ENCODE data around the gene APOL1. TPM values are rescaled to one million over a fixed set of nuclear protein-coding genes. Genes with fewer than 3 reads are reported as not detected.
"Not testable (repeated sequence)": the region's sequence is repeated elsewhere in the genome, so short reads cannot be mapped to it uniquely, and the experiment has no call there.

The APOL1 gene
- total RNA-seq, 6 donors from 2014 or later, result 31.9 to 90.5 (median 52.0) TPM

DNA sequence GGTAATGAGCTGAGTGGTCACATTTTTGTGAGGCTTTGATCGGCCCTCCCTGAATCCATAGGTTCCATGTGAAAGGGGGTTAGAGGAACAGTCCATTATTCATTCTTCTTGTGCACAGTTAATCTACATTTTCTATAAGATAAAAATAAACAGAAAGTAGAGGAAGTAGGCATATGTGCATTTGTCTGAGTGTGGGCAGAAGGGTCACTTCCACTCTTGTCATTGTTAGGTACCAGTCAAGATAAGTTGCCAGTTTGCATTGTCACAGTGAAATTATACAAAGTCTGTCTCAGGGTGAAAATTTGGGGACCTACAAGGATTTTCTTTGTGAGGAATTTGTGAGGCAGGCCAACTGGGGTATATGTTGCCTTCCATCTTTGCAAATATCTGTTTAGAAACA is 46.7 kb upstream of the APOL1 start:
- Histone ChIP-seq H3K27me3 (no peaks in the 10 kb centered on the region), H3K4me1 (peaks cover 19 to 25% (median 24%) of the 10 kb centered on the region in 4 donors), H3K9me3 (no peaks in the 10 kb centered on the region), H3K36me3 (no peaks in the 10 kb centered on the region), H3K4me3 (no peak overlapping the region), H3K27ac (no peak overlapping the region)
- DNase-seq (no peak), ATAC-seq (ENCODE audit: low FRiP score in 2 of 2) (no peak)
- WGBS, 2 donors, result 96% methylated on average over 1 of the region's 1 CpG
- no peak for TF ChIP-seq POLR2A (IDR thresholded peaks at IDR 0.05)
- TF ChIP-seq EP300 (IDR thresholded peaks at IDR 0.05), result no peak
- no peak for TF ChIP-seq POLR2AphosphoS5 (IDR thresholded peaks at IDR 0.05)
- TF ChIP-seq, protein P1, sequence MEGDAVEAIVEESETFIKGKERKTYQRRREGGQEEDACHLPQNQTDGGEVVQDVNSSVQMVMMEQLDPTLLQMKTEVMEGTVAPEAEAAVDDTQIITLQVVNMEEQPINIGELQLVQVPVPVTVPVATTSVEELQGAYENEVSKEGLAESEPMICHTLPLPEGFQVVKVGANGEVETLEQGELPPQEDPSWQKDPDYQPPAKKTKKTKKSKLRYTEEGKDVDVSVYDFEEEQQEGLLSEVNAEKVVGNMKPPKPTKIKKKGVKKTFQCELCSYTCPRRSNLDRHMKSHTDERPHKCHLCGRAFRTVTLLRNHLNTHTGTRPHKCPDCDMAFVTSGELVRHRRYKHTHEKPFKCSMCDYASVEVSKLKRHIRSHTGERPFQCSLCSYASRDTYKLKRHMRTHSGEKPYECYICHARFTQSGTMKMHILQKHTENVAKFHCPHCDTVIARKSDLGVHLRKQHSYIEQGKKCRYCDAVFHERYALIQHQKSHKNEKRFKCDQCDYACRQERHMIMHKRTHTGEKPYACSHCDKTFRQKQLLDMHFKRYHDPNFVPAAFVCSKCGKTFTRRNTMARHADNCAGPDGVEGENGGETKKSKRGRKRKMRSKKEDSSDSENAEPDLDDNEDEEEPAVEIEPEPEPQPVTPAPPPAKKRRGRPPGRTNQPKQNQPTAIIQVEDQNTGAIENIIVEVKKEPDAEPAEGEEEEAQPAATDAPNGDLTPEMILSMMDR (IDR thresholded peaks at IDR 0.05), result no peak

DNA sequence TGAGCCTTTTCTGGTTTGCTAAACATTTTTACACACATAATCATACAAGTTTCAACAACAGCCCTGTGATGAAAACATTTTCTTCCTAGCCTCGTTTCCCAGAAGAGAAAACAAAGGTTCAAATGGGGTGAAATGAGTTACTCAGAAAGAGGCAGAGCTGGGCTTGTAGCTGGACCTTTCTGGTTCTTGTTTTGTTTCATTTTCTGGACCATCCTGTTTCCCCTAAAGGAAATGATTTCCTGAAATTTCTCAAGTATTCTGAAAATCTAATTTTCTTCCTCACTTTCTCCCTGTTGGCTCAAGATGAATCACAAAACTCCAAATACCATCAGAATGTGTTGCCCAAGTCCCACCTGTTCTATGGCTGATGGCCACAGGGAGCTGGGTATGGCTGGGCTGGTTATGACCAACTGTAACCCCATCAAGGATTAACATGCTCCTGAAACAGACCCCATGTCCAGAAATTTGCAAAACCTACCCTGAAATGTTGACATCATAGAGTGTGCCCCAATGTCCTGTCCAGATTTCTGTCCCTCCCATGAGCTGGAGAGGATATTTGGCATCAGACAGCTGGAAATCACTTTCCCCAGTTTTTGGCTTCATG is 44.7 kb upstream of the APOL1 start:
- H3K36me3 ChIP-seq, result no peaks in the 10 kb centered on the region
- no peaks in the 10 kb centered on the region for H3K9me3 ChIP-seq
- no peaks in the 10 kb centered on the region for H3K27me3 ChIP-seq
- H3K4me3 ChIP-seq, result no peak overlapping the region
- DNase-seq (no peak), ATAC-seq (ENCODE audit: low FRiP score in 2 of 2) (no peak)
- WGBS, 2 donors, result 22 to 29% methylated on average over 1 of the region's 1 CpG
- no peak for TF ChIP-seq EP300 (IDR thresholded peaks at IDR 0.05)
- no peak for TF ChIP-seq POLR2AphosphoS5 (IDR thresholded peaks at IDR 0.05)
- no peak for TF ChIP-seq POLR2A (IDR thresholded peaks at IDR 0.05)
- TF ChIP-seq, protein P1 (IDR thresholded peaks at IDR 0.05), result no peak
- peaks cover 18 to 24% (median 23%) of the 10 kb centered on the region in 4 donors for H3K4me1 ChIP-seq
- H3K27ac ChIP-seq, result no peak overlapping the region

DNA sequence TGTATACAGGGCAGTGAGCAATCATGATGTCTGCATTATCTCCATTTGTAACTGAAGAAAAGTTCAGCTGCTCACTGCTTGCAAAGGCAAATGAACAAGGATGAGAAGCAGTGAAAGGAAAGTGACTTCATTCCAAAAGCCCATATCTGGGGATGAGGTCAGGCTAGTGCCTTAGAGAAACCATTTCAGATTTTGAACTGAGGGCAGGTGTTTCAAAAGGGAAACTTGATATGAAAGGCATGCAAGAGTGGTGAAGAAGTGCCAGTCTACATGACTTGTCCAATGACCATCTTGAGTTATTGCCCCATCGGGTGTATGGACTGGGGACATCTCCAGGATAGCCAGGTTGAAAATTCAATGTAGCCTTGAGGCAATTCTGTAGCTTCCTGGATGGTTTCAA is 44.0 kb upstream of the APOL1 start:
- Histone ChIP-seq H3K36me3 (no peaks in the 10 kb centered on the region), H3K9me3 (no peaks in the 10 kb centered on the region), H3K4me3 (no peak overlapping the region), H3K27ac (no peak overlapping the region), H3K4me1 (peaks cover 18 to 30% (median 22%) of the 10 kb centered on the region in 4 donors), H3K27me3 (no peaks in the 10 kb centered on the region)
- WGBS, 2 donors, result 89 to 94% methylated on average over 1 of the region's 1 CpG
- no peak for ATAC-seq (ENCODE audit: low FRiP score in 2 of 2)
- TF ChIP-seq EP300 (IDR thresholded peaks at IDR 0.05), result no peak
- TF ChIP-seq, protein P1 (IDR thresholded peaks at IDR 0.05), result no peak
- TF ChIP-seq POLR2A (IDR thresholded peaks at IDR 0.05), result no peak
- no peak for TF ChIP-seq POLR2AphosphoS5 (IDR thresholded peaks at IDR 0.05)
- DNase-seq, result no peak

DNA sequence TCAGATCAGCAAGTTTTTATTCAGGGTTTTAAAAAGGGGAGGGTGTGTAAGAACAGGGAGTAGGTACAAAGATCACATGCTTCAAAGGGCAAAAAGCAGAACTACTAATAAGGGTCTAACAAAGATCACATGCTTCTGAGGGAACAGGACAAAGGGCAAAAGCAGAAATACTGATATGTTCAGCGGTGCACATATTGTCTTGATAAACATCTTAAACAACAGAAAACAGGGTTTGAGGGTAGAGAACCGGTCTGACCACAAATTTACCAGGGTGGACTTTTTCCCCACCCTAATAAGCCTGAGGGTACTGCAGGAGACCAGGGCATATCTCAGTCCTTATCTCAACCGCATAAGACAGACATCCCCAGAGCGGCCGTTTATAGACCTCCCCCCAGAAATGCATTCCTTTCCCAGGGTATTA is 43.4 kb upstream of the APOL1 start:
- not testable (repeated sequence) for H3K4me3 ChIP-seq; H3K36me3 ChIP-seq; H3K9me3 ChIP-seq; H3K27me3 ChIP-seq; H3K27ac ChIP-seq; DNase-seq; ATAC-seq (ENCODE audit: low FRiP score in 2 of 2)
- 76 to 81% methylated on average over 5 of the region's 5 CpGs for WGBS, 2 donors
- peaks cover 18 to 33% (median 25%) of the 10 kb centered on the region in 4 donors for H3K4me1 ChIP-seq

DNA sequence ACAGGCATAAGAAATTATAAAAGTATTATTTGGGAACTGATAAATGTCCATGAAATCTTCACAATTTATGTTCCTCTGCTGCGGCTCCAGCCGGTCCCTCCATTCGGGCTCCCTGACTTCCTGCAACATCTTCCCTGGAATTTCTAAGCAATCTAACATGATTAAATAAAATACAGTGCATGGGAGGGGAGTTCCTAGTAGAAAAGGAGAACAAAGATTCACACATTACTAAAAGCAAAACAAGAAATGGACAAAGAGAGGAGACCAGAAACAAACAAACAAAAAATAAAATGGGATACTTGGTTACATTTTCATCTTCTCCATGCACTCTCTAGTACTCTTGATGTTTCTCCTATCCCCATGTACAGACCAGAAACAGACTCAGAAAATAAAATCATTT is 42.7 kb upstream of the APOL1 start:
- 61 to 91% methylated on average over 3 of the region's 3 CpGs for WGBS, 2 donors
- Histone ChIP-seq H3K9me3 (no peaks in the 10 kb centered on the region), H3K27ac (no peak overlapping the region), H3K4me3 (no peak overlapping the region), H3K27me3 (no peaks in the 10 kb centered on the region), H3K36me3 (no peaks in the 10 kb centered on the region), H3K4me1 (peaks cover 18 to 33% (median 25%) of the 10 kb centered on the region in 4 donors)
- TF ChIP-seq, protein P1 (IDR thresholded peaks at IDR 0.05), result no peak
- TF ChIP-seq POLR2A (IDR thresholded peaks at IDR 0.05) (no peak), POLR2AphosphoS5 (IDR thresholded peaks at IDR 0.05) (no peak), EP300 (IDR thresholded peaks at IDR 0.05) (no peak)
- ATAC-seq (ENCODE audit: low FRiP score in 2 of 2) (no peak), DNase-seq (no peak)

Data from upper lobe of left lung (tissue), 6 donors.